ENCODE measurements around the gene FAM13A.

The FAM13A gene

GRCh38 chr4:88697141-88697540, 359.8 kb downstream of the FAM13A start:
- no peak for TF ChIP-seq PAX5 (IDR thresholded peaks at IDR 0.05; ENCODE audit: insufficient read depth, low read length, severe bottlenecking)
- TF ChIP-seq POU2F2 (IDR thresholded peaks at IDR 0.05; ENCODE audit: low read depth, low read length) = no peak
- no peak for TF ChIP-seq TAF1 (IDR thresholded peaks at IDR 0.05; ENCODE audit: low read depth, low read length)
- TF ChIP-seq SPI1 (IDR thresholded peaks at IDR 0.05; ENCODE audit: low read depth, low read length) = no peak
- TF ChIP-seq POLR2AphosphoS5 (IDR thresholded peaks at IDR 0.05; ENCODE audit: low read depth, low read length) = no peak
- TF ChIP-seq POLR2A (IDR thresholded peaks at IDR 0.05; ENCODE audit: low read depth, low read length) = no peak
- no peak for DNase-seq (ENCODE audit: insufficient read length, low spot score)
- FAIRE-seq = no peak

GRCh38 chr4:88696630-88697029, 360.4 kb downstream of the FAM13A start:
- DNase-seq (ENCODE audit: insufficient read length, low spot score) (no peak), FAIRE-seq (no peak)
- TF ChIP-seq PAX5 (IDR thresholded peaks at IDR 0.05; ENCODE audit: insufficient read depth, low read length, severe bottlenecking) (no peak), POU2F2 (IDR thresholded peaks at IDR 0.05; ENCODE audit: low read depth, low read length) (no peak), SPI1 (IDR thresholded peaks at IDR 0.05; ENCODE audit: low read depth, low read length) (no peak), POLR2A (IDR thresholded peaks at IDR 0.05; ENCODE audit: low read depth, low read length) (no peak), POLR2AphosphoS5 (IDR thresholded peaks at IDR 0.05; ENCODE audit: low read depth, low read length) (no peak), TAF1 (IDR thresholded peaks at IDR 0.05; ENCODE audit: low read depth, low read length) (no peak)

- DNase-seq (ENCODE audit: insufficient read length, low spot score) (no peak), FAIRE-seq (no peak)
- no peak for TF ChIP-seq TAF1 (IDR thresholded peaks at IDR 0.05; ENCODE audit: low read depth, low read length)
Observed at GRCh38 chr4:88693792-88694191, 363.2 kb downstream of the FAM13A start.

- DNase-seq (ENCODE audit: insufficient read length, low spot score) (no peak), FAIRE-seq (no peak)
- TF ChIP-seq POLR2A (IDR thresholded peaks at IDR 0.05; ENCODE audit: low read depth, low read length) (no peak), PAX5 (IDR thresholded peaks at IDR 0.05; ENCODE audit: insufficient read depth, low read length, severe bottlenecking) (no peak), POU2F2 (IDR thresholded peaks at IDR 0.05; ENCODE audit: low read depth, low read length) (no peak), TAF1 (IDR thresholded peaks at IDR 0.05; ENCODE audit: low read depth, low read length) (no peak), POLR2AphosphoS5 (IDR thresholded peaks at IDR 0.05; ENCODE audit: low read depth, low read length) (no peak), SPI1 (IDR thresholded peaks at IDR 0.05; ENCODE audit: low read depth, low read length) (no peak)
Observed at GRCh38 chr4:88690355-88690754, 366.6 kb downstream of the FAM13A start.

GRCh38 chr4:88681209-88681608, 375.8 kb downstream of the FAM13A start:
- FAIRE-seq = no peak
- TF ChIP-seq PAX5 (IDR thresholded peaks at IDR 0.05; ENCODE audit: insufficient read depth, low read length, severe bottlenecking) (no peak), TAF1 (IDR thresholded peaks at IDR 0.05; ENCODE audit: low read depth, low read length) (no peak), SPI1 (IDR thresholded peaks at IDR 0.05; ENCODE audit: low read depth, low read length) (no peak), POLR2A (IDR thresholded peaks at IDR 0.05; ENCODE audit: low read depth, low read length) (no peak), POLR2AphosphoS5 (IDR thresholded peaks at IDR 0.05; ENCODE audit: low read depth, low read length) (no peak), POU2F2 (IDR thresholded peaks at IDR 0.05; ENCODE audit: low read depth, low read length) (no peak)
- no peak for DNase-seq (ENCODE audit: insufficient read length, low spot score)

Data from GM12891 (cell line).